OCI-LY1 (cell line): ENCODE data around the gene AFM.

Experiments
- CTCF ChIP-seq: fragments of 200-600 bp; sonication (generic), shearing (Covaris generic); IDR thresholded peaks from 2 replicates; pipeline ENCODE4 v1.5.1; 2017; ENCODE audit warnings: mild to moderate bottlenecking, antibody characterized with exemption, low read length, moderate library complexity, mixed read lengths
- EZH2 ChIP-seq: fragments of 200-600 bp; sonication (generic), shearing (Covaris generic); IDR thresholded peaks from 2 replicates; pipeline ENCODE4 v1.8.0; 2017; ENCODE audit warnings: borderline replicate concordance, mixed run types, mild to moderate bottlenecking, antibody characterized with exemption, low read length, moderate library complexity, mixed read lengths

GRCh38 chr4:73438582-73439215 lies 42.8 kb upstream of the AFM start:
- no peak for TF ChIP-seq CTCF
- no peak for TF ChIP-seq EZH2
